ENCODE results near the gene RFC2. TPM values are rescaled to one million over a fixed set of nuclear protein-coding genes. Genes with fewer than 3 reads are reported as not detected.

The RFC2 gene
- total RNA-seq, 6 donors from 2014 or later, result 9.5 to 19.4 (median 14.0) TPM

GRCh38 chr7:74194686-74195085 lies 59.5 kb downstream of the RFC2 start:
- 89 to 93% methylated on average over 14 of the region's 14 CpGs for WGBS, 2 donors
- Histone ChIP-seq H3K27ac (no peak overlapping the region), H3K4me1 (no peaks in the 10 kb centered on the region), H3K27me3 (no peaks in the 10 kb centered on the region), H3K4me3 (no peak overlapping the region), H3K36me3 (peaks cover 34 to 85% (median 62%) of the 10 kb centered on the region in 4 donors), H3K9me3 (no peaks in the 10 kb centered on the region)
- ATAC-seq (ENCODE audit: low FRiP score in 2 of 2) (no peak), DNase-seq (peak in 1 of 2 donors; percentile 38)
- no peak for TF ChIP-seq EP300 (IDR thresholded peaks at IDR 0.05)
- no peak for TF ChIP-seq CTCF (IDR thresholded peaks at IDR 0.05)
- no peak for TF ChIP-seq POLR2A (IDR thresholded peaks at IDR 0.05)
- TF ChIP-seq POLR2AphosphoS5 (IDR thresholded peaks at IDR 0.05), result no peak

GRCh38 chr7:74193913-74194312 lies 60.3 kb downstream of the RFC2 start:
- peaks cover 0 to 2% (median 0%) of the 10 kb centered on the region in 4 donors for H3K4me1 ChIP-seq
- TF ChIP-seq EP300 (IDR thresholded peaks at IDR 0.05) (no peak), POLR2AphosphoS5 (IDR thresholded peaks at IDR 0.05) (no peak), CTCF (IDR thresholded peaks at IDR 0.05) (no peak), POLR2A (IDR thresholded peaks at IDR 0.05) (no peak)
- no peak overlapping the region for H3K27ac ChIP-seq
- no peaks in the 10 kb centered on the region for H3K9me3 ChIP-seq
- no peak overlapping the region for H3K4me3 ChIP-seq
- no peaks in the 10 kb centered on the region for H3K27me3 ChIP-seq
- WGBS, 2 donors, result 93 to 94% methylated on average over 7 of the region's 7 CpGs
- DNase-seq (no peak), ATAC-seq (ENCODE audit: low FRiP score in 2 of 2) (no peak)
- H3K36me3 ChIP-seq, result peaks cover 41 to 93% (median 69%) of the 10 kb centered on the region in 4 donors

- DNase-seq, result no peak
- H3K36me3 ChIP-seq, result peaks cover 41 to 96% (median 76%) of the 10 kb centered on the region in 4 donors
- 85 to 90% methylated on average over 8 of the region's 8 CpGs for WGBS, 2 donors
- no peak for TF ChIP-seq EP300 (IDR thresholded peaks at IDR 0.05)
- H3K4me3 ChIP-seq, result no peak overlapping the region
- H3K9me3 ChIP-seq, result no peaks in the 10 kb centered on the region
- no peak for ATAC-seq (ENCODE audit: low FRiP score in 2 of 2)
- H3K27ac ChIP-seq, result no peak overlapping the region
- peaks cover 6 to 10% (median 7%) of the 10 kb centered on the region in 4 donors for H3K4me1 ChIP-seq
- H3K27me3 ChIP-seq, result no peaks in the 10 kb centered on the region
These were observed 61.1 kb downstream of the RFC2 start for GRCh38 chr7:74193054-74193453.

GRCh38 chr7:74191231-74191630 lies 63.0 kb downstream of the RFC2 start:
- 89 to 90% methylated on average over 9 of the region's 9 CpGs for WGBS, 2 donors
- no peaks in the 10 kb centered on the region for H3K9me3 ChIP-seq
- H3K36me3 ChIP-seq, result peaks cover 41 to 91% (median 75%) of the 10 kb centered on the region in 4 donors
- H3K27ac ChIP-seq, result no peak overlapping the region
- no peaks in the 10 kb centered on the region for H3K27me3 ChIP-seq
- H3K4me1 ChIP-seq, result peaks cover 22 to 27% (median 23%) of the 10 kb centered on the region in 4 donors
- no peak overlapping the region for H3K4me3 ChIP-seq
- TF ChIP-seq POLR2A (IDR thresholded peaks at IDR 0.05) (no peak), CTCF (IDR thresholded peaks at IDR 0.05) (no peak), POLR2AphosphoS5 (IDR thresholded peaks at IDR 0.05) (no peak), EP300 (IDR thresholded peaks at IDR 0.05) (no peak)
- ATAC-seq (ENCODE audit: low FRiP score in 2 of 2) (no peak), DNase-seq (no peak)

- Histone ChIP-seq H3K4me1 (peaks cover 31 to 37% (median 33%) of the 10 kb centered on the region in 4 donors), H3K4me3 (no peak overlapping the region), H3K27ac (no peak overlapping the region), H3K36me3 (peaks cover 41 to 84% (median 67%) of the 10 kb centered on the region in 4 donors), H3K9me3 (no peaks in the 10 kb centered on the region), H3K27me3 (no peaks in the 10 kb centered on the region)
- DNase-seq, result no peak
- ATAC-seq (ENCODE audit: low FRiP score in 2 of 2), result no peak
- 93 to 94% methylated on average over 7 of the region's 7 CpGs for WGBS, 2 donors
- TF ChIP-seq POLR2AphosphoS5 (IDR thresholded peaks at IDR 0.05) (no peak), POLR2A (IDR thresholded peaks at IDR 0.05) (no peak), EP300 (IDR thresholded peaks at IDR 0.05) (no peak), CTCF (IDR thresholded peaks at IDR 0.05) (no peak)
These were observed 63.9 kb downstream of the RFC2 start for GRCh38 chr7:74190259-74190658.

Measured in upper lobe of left lung (tissue), 6 donors.